ENCODE data around the gene COL1A1.

COL1A1 gene

DNA sequence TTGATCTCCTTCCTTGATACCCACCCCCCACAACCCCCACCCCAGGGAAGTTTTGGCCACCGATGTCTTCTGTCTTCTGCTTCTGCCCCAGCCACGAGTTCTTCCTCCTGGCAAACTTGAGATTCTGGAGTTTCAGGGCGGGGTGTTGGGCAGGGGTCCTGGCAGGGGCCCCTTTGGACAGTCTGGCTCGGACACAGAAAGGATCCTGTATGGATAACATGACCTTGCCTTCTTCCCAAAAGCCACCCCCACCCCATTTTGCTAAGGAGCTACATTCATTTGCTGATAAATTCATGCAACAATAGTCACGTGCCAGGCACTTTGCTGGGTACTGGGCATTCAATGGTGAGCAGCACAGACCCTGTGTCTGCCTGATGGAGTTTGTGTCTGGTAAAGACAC lies 5.9 kb upstream of the COL1A1 start:
- ChIA-PET CTCF (interaction anchor here (0.5 to 1.4 kb wide), 3 partner anchors 65 to 91 kb away, joined by 3 to 9 read pairs (median 4); no protein-coding TSS in a partner anchor), POLR2A (ENCODE audit: low non-redundant PET) (interaction anchor here (0.6 kb wide), 1 partner anchor 159 kb away, joined by 5 read pairs; no protein-coding TSS in a partner anchor)
- TF ChIP-seq, protein P1, sequence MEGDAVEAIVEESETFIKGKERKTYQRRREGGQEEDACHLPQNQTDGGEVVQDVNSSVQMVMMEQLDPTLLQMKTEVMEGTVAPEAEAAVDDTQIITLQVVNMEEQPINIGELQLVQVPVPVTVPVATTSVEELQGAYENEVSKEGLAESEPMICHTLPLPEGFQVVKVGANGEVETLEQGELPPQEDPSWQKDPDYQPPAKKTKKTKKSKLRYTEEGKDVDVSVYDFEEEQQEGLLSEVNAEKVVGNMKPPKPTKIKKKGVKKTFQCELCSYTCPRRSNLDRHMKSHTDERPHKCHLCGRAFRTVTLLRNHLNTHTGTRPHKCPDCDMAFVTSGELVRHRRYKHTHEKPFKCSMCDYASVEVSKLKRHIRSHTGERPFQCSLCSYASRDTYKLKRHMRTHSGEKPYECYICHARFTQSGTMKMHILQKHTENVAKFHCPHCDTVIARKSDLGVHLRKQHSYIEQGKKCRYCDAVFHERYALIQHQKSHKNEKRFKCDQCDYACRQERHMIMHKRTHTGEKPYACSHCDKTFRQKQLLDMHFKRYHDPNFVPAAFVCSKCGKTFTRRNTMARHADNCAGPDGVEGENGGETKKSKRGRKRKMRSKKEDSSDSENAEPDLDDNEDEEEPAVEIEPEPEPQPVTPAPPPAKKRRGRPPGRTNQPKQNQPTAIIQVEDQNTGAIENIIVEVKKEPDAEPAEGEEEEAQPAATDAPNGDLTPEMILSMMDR (conservative IDR thresholded peaks at IDR 0.05; ENCODE audit: low read depth): no peak
- no peak overlapping the region for H3K27ac ChIP-seq
- DNase-seq (ENCODE audit: low spot score): no peak

DNA sequence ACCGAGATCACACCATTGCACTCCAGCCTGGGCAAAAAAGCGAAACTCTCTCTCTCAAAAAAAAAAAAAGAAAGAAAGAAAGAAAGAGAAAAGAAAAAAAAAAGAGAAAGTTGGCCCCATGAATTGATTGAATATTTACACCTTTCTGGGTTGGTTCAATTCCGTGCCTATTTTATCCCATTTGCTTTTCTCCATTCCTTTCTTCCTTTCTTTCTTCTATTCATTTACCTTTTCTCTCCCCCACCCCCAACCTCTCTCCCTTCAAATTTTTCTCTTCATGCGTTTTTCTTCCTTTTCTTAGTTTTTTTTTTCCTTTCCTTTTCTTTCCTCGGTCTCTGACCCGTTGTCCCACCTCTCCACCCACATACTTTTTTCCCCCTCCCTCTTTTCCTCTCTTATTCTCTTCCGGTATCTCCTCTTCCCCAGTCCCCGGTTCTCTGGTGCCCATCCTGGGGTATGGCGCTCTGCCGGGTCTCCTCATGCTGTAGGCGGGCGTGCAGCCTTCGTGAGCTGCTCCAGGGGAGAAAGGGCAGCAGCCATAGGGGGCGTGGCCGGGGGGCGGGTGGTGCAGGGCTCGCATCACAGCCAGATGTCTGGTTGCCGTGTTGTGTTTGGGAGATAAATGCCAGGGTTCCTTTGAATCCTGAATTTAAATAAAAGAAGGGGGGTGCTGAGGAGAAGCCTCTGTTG lies 5.3 kb upstream of the COL1A1 start:
- TF ChIP-seq, protein P1 (conservative IDR thresholded peaks at IDR 0.05; ENCODE audit: low read depth): no peak
- ChIA-PET POLR2A (ENCODE audit: low non-redundant PET) (no interaction called here), CTCF (interaction anchor here (0.5 to 1.1 kb wide), 3 partner anchors 65 to 170 kb away, joined by 3 to 9 read pairs (median 6); no protein-coding TSS in a partner anchor)
- no peak overlapping the region for H3K27ac ChIP-seq
- no peak for DNase-seq (ENCODE audit: low spot score)

DNA sequence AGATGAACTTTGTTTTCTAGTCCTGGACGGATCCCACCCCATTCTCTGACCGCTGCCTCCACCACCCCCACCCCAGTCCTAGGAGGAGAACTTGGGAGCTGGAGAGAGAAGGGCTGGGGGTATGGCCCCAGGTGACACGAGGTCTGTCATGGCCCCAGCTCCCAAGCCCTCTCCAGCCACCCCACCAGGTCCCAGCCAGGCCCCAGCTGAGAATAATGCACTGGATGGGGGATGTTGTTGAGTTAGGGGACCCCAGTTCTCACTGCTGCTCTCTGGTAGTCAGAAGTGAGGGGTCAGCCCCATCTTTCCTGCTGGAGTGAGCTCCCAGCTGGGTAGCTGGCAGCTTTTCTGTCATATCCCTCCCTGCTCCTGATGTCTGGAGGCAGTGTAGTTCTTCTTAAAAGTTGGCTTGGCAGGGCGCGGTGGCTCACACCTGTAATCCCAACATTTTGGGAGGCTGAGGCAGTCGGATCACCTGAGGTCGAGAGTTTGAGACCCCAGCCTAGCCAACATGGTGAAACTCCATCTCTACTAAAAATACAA lies 4.6 kb upstream of the COL1A1 start:
- TF ChIP-seq, protein P1 (conservative IDR thresholded peaks at IDR 0.05; ENCODE audit: low read depth): no peak
- ChIA-PET POLR2A (ENCODE audit: low non-redundant PET) (interaction anchor here (0.6 kb wide), 1 partner anchor 11 kb away, joined by 7 read pairs; no protein-coding TSS in a partner anchor), CTCF (interaction anchor here (0.7 to 1.1 kb wide), 2 partner anchors 66 to 92 kb away, joined by 3 to 6 read pairs; no protein-coding TSS in a partner anchor)
- H3K27ac ChIP-seq: no peak overlapping the region
- DNase-seq (ENCODE audit: low spot score): no peak

DNA sequence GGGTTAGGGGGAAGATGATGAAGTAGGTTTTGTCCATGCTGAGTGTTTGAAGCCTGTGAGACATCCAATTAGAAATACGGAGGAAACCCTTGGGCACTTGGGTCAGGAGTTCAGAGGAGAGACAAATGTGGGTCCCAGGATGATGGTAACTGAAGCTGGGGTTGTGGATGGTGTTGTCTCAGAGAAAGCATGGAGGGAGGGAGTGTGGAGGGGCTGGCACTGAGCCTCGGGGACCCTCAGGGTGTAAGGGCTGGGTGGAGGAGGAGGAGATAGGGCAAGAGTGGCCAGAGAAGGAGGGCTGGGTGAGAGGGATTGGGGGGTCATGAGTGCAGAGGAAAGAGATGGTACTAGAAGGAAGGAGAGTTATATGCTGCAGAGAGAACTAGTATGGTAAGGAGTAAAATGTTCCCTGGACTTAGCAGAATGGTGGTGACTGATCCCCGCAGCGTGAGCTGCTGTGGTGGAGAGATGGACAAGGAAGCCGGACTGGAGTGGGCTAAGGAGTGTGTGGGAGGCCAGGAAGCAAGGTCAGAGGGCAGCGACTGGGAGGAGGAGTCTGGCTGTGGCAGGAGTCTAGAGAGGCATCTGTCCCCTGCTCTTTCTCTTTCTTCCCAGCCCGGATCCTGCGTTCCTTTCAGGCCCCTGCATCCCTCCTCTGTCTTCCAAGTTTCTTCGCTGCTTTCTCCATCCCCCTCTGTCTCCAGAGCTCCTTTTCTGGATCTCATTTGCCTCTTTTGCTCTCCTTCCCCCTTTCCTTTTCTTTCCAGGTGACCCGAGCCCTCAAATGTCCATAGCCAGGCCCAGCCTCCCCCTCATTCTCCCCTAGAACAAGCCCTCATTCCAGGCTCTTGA lies 3.9 kb upstream of the COL1A1 start:
- ChIA-PET POLR2A (ENCODE audit: low non-redundant PET) (no interaction called here), CTCF (interaction anchor here (0.6 to 5.7 kb wide), 8 partner anchors 35 to 253 kb away, joined by 3 to 104 read pairs (median 4); no protein-coding TSS in a partner anchor)
- no peak overlapping the region; the same call in 1 of the 2 replicates for H3K27ac ChIP-seq
- TF ChIP-seq, protein P1 (conservative IDR thresholded peaks at IDR 0.05; ENCODE audit: low read depth): no peak
- no peak for DNase-seq (ENCODE audit: low spot score)

DNA sequence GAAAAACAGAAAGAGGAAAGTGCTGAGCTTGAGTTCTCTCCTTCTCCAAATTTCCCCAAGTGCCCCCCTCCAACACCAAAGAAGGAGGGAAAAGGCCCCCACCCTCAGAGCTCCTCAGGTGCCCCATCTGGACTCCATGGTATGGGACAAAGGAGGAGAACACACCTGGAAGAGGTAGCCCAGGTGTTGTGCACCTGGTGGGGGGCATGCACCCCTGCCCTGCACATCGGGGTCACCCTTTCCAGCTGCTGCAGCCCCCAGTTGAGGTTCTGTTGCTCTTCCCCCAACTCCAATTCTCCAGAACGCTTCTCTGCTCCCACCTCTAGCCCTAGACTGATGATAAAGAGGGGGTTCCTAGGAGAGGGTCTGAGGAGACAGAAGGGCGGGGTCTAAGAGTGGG lies 3.0 kb upstream of the COL1A1 start:
- TF ChIP-seq, protein P1 (conservative IDR thresholded peaks at IDR 0.05; ENCODE audit: low read depth): no peak
- CTCF ChIA-PET: interaction anchor here (0.6 to 5.7 kb wide), 8 partner anchors 35 to 253 kb away, joined by 3 to 104 read pairs (median 4); no protein-coding TSS in a partner anchor
- POLR2A ChIA-PET (ENCODE audit: low non-redundant PET): no interaction called here
- no peak for DNase-seq (ENCODE audit: low spot score)
- H3K27ac ChIP-seq: no peak overlapping the region

Measured in RWPE1 (cell line).